Measurements from ENCODE around the gene SFT2D2.

DNA sequence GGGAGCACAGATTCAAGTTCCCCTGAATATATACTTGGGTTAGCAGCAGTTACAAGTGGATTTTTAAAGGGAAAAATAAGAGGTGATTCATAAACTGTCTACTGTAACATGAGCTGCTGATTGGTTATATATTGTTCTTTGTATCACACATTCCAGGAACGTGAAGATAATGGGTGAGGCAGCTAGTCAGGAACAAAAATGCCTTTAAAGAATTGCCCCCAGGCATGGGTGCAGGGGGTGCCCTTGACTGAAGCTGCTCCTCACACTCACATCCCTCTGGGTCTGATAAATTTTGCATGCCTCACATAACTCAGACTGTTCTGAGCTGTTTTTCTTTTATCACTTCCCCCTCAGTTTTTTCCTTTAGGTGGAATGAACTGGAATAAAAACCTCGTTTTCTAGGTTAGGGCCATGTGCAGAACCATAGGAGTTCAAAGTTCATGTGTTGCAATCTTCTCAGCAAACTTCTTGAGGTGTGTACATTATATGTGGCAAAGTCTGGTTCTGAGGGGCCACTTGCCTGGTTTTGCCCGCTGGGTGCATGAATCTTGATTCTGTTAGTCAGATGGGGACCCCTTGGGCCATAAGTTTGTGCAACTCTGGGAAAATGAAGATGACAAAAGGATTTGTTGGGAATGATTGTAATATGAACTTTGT lies 76.0 kb downstream of the SFT2D2 start:
- TF ChIP-seq, protein P1, sequence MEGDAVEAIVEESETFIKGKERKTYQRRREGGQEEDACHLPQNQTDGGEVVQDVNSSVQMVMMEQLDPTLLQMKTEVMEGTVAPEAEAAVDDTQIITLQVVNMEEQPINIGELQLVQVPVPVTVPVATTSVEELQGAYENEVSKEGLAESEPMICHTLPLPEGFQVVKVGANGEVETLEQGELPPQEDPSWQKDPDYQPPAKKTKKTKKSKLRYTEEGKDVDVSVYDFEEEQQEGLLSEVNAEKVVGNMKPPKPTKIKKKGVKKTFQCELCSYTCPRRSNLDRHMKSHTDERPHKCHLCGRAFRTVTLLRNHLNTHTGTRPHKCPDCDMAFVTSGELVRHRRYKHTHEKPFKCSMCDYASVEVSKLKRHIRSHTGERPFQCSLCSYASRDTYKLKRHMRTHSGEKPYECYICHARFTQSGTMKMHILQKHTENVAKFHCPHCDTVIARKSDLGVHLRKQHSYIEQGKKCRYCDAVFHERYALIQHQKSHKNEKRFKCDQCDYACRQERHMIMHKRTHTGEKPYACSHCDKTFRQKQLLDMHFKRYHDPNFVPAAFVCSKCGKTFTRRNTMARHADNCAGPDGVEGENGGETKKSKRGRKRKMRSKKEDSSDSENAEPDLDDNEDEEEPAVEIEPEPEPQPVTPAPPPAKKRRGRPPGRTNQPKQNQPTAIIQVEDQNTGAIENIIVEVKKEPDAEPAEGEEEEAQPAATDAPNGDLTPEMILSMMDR (IDR thresholded peaks at IDR 0.05; ENCODE audit: low read depth, low read length): no peak
- TF ChIP-seq, protein P2, sequence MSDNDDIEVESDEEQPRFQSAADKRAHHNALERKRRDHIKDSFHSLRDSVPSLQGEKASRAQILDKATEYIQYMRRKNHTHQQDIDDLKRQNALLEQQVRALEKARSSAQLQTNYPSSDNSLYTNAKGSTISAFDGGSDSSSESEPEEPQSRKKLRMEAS (IDR thresholded peaks at IDR 0.05; ENCODE audit: low read depth, low read length): no peak
- TF ChIP-seq MYC (IDR thresholded peaks at IDR 0.05; ENCODE audit: low read depth, low read length) (no peak), POLR2A (IDR thresholded peaks at IDR 0.05; ENCODE audit: extremely low read depth, insufficient read length) (no peak)

Data from NB4 (cell line).